ENCODE data around the gene GRB14.
"Not testable (repeated sequence)": the region's sequence is repeated elsewhere in the genome, so short reads cannot be mapped to it uniquely, and the experiment has no call there.

The GRB14 gene

DNA sequence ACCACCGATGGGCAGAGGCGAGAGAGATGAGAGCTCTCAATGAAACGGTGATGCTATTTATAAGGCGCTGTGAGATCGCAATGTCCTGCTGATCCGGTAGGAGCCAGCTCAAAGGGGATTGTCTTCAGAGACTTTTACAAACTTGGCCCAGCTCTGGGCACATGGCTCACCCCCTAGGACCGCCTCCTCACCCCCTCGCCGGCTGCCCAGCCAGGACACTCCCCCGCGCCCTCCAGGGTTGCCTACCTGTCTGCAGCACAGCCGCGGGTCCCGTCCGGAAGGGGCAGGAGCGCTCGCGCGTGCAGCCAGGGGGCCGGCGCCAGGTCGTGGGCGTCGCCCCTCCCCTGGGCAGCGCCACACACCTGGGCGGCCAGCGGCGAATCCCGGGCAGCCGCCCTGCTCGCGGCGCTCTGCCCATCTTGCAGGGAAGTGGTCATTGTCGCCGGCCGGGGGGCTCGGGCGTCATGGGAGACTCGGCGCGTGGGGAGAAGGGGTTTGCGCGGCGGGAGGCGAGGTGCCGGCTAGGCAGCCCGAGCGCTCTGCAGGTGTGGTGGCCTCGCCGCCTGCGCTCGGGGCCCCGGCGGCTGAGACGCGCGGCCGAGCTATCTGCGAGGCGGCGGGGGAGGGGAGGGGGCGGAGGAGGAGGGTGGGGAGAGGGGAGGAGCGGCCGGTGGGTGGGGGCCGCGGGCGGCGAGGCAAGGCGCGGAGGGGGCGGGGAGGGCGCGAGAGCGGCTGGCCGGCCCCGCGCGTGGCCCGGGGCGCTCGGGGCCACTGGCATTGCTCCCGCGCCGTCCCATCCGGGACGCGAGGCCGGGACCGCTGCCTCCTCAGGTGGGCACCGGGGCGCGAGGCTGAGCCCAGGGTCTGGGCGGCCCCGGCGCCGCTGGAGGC is at the start of gene GRB14:
TSS of gene GRB14 (minus strand) at position 610 of the 891 bp plus-strand sequence. CDS start at position 437, 173 bp downstream.
- no peak for DNase-seq

- no peak for DNase-seq
Observed at GRCh38 chr2:164669291-164669690, 48.0 kb upstream of the GRB14 start.

DNA sequence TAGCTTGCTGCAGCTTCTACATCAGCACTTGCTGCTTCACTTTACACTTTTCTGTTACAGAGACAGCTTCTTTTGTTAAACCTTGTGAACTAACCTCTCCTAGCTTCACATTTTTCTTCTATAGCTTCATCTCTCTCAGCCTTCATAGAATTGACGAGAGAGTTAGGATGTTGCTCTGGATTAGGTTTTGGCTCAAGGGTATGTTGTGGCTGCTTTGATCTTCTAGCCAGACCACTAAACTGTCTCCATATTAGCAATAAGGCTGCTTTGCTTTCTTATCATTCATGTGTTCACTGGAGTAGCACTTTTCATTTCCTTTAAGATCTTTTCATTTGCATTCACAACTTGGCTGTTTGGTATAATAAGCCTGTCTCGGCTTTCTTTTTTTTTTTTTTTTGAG is 46.3 kb upstream of the GRB14 start:
- no peak for DNase-seq

DNA sequence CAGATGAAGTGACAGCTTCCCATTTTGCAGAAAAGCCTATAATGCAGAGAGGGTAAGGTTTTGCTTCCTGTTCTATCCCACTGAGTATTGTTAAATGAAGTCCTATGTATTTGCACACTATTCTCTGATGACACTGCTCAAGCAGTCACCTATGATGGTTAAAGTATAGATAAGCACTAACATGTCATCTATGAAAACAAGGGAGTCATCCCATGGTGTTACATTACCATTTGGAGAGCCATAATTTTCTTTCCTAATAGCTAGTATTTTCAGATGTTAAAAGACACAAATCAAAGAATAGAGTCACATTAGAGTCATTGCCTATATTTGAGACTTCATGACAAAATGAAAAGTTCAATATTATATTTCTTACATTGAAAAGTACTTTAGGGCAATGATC is 42.8 kb upstream of the GRB14 start:
- DNase-seq: no peak

DNA sequence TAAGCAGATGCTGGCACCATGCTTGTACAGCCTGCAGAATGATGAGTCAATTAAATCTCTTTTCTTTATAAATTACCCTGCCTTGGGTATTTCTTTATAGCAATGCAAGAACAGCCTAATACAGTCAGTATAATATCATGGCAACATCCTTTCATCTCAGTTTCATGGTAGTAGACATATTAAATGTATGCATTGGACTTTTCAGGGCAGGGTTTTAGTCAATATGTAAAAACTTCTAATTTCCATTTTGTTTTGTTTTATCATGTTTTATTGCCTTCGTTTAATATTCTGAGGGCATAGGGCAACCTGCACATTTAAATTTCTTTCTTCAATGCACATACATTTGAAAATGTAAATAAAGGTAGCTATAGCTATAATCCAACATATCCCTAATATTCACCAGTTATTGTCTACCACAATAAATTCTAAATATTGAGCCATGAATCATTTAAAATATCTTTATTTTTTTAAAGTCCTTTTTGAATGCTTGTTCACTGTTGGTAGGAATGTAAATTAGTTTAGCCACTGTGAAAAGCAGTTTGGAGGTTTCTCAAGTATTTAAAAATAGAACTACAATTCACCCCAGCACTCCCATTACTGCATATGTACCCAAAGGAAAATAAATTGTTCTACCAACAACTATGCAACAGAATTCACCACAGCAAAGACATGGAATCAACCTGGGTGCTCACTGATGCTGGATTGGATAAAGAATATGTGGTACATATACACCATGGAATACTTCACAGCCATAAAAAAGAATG is 41.8 kb upstream of the GRB14 start:
- DNase-seq: no peak

DNA sequence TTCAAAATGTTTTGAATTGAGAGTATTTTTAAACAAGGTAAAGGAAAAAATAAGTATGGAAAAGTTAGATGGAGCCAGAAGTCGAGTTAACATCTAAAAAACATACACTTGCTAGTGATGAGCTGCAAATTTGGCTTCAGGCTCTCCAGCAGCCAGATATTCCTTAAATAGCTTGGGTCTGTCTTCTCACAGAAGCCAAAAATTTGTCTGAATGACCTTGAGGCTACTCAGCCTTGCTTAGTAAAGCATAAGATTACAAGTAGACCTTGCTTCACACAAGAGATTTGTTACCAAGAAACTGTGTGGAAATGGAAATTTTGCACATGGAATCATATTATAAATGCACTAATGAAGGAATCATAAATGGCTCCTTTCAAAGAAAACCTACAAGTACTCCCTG is 40.8 kb upstream of the GRB14 start:
- DNase-seq: no peak

DNA sequence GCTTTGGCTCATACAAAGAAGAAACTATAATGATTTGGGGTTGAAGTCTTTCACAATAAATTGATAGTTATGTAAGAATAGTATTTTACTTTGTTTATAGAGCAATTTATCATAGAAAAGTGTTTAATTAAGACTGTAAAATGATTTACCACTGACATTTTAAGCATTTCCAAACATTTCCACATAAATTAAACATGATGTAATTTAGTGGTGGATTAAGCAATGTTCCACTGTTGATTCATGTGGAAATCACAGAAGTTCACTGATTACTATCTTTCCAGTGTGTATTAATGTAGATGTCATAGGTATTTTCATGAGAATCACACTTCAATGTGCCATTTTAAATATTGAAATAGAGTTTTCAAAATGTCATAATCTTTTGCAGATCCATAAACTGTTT is 40.1 kb upstream of the GRB14 start:
- no peak for DNase-seq

DNA sequence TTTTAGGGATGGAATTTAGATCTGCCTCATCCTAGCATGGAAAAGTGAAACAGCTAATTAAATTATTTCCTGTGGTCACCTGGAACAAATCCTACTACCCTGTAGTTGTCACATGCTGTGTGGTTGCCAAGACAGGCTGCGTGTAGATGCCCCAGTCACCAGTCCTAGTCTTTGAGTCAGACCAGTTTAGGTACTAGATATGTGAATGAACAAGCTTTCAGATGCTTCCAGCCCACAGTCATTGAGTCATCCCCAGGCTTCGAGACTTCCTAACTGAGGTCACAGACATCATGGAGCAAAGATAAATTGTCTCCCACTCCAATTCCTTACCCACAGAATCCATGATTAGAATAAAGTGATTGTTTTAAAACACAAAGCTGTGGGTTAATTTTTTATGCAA is 35.8 kb upstream of the GRB14 start:
- peak; percentile 70 for DNase-seq

- DNase-seq: no peak
Observed at GRCh38 chr2:164655750-164656149, 34.5 kb upstream of the GRB14 start.

DNA sequence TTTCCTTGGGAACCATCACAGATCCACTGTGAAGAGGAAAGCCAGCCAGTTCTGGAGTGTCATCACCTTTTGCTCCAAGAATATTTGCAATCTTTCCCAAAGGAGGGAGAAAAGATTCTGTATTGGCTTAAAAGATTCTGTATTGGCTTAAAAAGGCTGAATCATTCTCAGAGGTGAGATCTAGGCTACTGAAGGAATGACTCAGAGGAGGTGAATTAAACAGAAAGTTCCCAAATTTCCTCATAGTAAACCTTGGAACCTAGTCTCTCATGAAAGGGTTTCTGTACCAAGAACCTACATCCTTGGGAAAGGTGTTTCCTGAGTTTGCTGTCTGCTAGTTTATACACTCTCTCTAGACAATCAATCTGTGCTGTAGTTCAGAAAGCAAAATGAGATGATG is 34.1 kb upstream of the GRB14 start:
- DNase-seq: peak; percentile 27

GRCh38 chr2:164651361-164651760 is 30.1 kb upstream of the GRB14 start:
- DNase-seq: no peak

DNA sequence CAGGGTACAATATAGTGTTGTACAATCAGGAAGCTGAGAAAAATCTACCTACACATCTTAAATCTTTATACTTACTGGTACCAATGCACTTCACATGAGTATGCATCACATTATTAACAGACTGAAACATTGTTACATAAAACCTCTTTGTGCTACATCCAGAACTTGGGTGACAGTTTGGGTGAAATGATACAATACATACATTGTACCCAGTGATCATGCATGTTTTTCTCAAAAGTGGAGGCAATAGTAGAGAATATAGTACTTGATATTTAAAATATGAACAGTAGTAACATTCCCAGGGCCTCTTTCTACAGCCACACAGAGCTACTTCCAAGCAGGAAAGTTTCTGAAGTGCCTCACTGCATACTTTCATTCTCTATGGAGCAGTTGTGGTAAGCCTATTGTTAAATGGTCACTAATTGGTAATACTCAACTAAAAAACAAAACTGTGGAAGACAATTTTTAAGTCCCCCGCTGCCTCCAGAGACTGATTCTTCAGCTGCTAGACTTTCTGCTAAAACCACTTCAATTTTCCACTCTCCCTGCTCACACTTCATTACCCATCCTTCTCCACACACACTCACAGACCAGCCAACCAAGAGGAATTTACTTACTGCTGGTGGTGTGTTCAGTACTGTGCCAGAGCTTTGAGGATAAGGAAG is 22.9 kb upstream of the GRB14 start:
- no peak for DNase-seq

DNA sequence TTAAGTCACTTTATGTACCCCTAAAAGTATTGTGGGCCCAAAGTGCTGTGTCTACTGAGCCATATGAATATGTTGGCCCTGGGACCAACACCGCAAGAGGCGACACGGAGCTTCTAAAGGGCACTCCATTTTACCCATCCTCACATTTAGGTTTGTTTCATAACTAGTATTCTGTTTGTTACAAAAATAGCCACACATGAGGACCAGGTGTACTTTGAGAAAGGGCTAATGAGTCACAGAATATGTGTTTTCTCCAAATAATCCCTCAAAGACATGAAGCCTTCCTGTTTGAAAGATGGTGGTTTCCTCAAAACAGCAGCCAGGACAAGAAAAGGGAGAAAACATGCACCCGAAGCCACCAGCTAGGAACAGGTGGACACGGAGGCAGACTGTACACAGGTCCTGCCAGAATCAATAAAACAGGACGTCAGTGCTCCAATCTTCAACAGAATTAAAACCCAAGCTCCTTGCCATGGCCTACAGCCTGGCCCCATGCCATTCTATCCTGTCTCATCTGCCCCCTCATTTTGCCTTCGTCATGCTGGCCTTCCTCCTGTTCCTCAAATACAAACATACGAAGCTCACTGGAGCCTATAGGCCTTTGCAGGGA is 21.8 kb upstream of the GRB14 start:
- no peak for DNase-seq

- DNase-seq: no peak
Observed at GRCh38 chr2:164642268-164642667, 21.0 kb upstream of the GRB14 start.

GRCh38 chr2:164628319-164628718 is 7.0 kb upstream of the GRB14 start:
- not testable (repeated sequence) for DNase-seq

DNA sequence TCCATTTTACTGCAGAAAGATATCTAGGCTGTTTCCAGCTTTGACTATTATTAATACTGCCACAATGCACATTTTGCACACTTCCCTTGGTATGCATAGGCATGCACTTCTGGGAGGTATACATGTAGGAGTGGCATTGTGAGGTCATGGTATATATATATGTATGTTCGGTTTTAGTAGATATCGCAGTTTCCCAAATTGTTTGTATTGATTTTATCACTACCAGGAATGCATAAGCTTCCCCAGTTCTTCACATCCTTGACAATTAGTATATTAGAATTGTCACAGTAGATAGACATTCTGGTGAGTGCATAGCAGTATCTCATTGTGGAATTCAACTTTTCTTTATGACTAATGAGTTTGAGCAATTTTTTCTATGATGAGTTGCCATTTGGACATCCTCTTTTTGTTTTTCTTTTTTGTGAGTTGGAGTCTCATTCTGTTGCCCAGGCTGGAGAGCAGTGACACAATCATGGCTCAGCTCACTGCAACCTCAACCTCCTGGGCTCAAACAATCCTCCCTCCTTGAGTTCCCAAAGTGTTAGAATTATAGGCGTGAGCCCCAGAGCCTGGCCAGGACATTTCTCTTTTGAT is 4.2 kb upstream of the GRB14 start:
- DNase-seq: peak; percentile 39

- DNase-seq: no peak
Observed at GRCh38 chr2:164624316-164624715, 3.0 kb upstream of the GRB14 start.

GRCh38 chr2:164622338-164623106 is 1.2 kb upstream of the GRB14 start:
- DNase-seq: no peak

GRCh38 chr2:164621764-164622105 is 453 bp upstream of the GRB14 start:
- DNase-seq: no peak

- no peak for DNase-seq
Observed at GRCh38 chr2:164620457-164620856, 825 bp downstream of the GRB14 start.

DNA sequence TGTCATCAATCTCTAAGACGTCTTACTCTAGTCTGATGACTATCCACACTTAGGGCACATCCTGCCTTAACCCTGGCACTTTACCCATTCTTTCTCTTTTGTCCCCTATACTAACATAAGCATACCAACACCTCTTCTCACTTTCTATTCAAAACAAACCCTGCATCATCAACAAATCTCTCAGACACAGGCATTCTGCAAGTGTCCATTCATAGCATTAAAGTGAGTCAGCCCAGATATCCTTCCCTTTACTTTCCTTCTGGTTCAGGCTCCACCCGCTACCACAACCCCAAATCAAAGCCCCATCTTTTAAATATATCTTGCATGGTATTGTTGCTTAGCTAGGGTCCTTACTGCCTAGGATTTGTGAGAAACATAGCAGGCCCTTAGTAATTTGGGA is 3.8 kb downstream of the GRB14 start:
- peak; percentile 75 for DNase-seq
